Large intestine (tissue), 3 donors: ENCODE results near the gene EIPR1. TPM values are rescaled to one million over a fixed set of nuclear protein-coding genes. Genes with fewer than 3 reads are reported as not detected.
A peak's percentile ranks its signal among the peaks of the same experiment; 100 is the strongest.

ENCODE experiments used
- DNase-seq, 2 donors: peaks; one replicate each; pipeline versions ENCODE4 v3.0.0 to v3.0.0-alpha.2; 2013
- H3K27ac ChIP-seq: one replicate; pipeline ENCODE4 v1.5.1; 2013; ENCODE audit warnings: low read length
- H3K27me3 ChIP-seq: 2 replicates; pipeline ENCODE4 v1.6.1; 2013; ENCODE audit warnings: low read length; ENCODE audit not compliant: control insufficient read depth, insufficient read depth
- H3K36me3 ChIP-seq: 2 replicates; pipeline ENCODE4 v1.6.1; 2013; ENCODE audit warnings: low read length; ENCODE audit not compliant: control insufficient read depth, insufficient read depth
- H3K4me1 ChIP-seq: one replicate; pipeline ENCODE4 v1.6.1; 2013; ENCODE audit warnings: low read length; ENCODE audit not compliant: control insufficient read depth, insufficient read depth
- H3K4me3 ChIP-seq: one replicate; pipeline ENCODE4 v1.5.1; 2013; ENCODE audit warnings: low read length
- H3K9me3 ChIP-seq: one replicate; pipeline ENCODE4 v1.6.1; 2013; ENCODE audit warnings: mild to moderate bottlenecking, low read depth, low read length, moderate library complexity; ENCODE audit not compliant: control insufficient read depth
- WGBS: methylation state at CpG from one replicate; pipeline ENCODE4 v1.1.5; 2013; ENCODE audit warnings: low lambda C conversion rate; ENCODE audit not compliant: insufficient coverage; 5-methylcytosine and 5-hydroxymethylcytosine counted together
- polyA plus RNA-seq: library from polyadenylated mRNA; unstranded; fragments of 120-200 nt; gene quantifications from one replicate; pipeline ENCODE4 v1.2.1, GENCODE V29; 2013

Gene EIPR1
- polyA plus RNA-seq, 1 donor, result 22.5 TPM

DNA sequence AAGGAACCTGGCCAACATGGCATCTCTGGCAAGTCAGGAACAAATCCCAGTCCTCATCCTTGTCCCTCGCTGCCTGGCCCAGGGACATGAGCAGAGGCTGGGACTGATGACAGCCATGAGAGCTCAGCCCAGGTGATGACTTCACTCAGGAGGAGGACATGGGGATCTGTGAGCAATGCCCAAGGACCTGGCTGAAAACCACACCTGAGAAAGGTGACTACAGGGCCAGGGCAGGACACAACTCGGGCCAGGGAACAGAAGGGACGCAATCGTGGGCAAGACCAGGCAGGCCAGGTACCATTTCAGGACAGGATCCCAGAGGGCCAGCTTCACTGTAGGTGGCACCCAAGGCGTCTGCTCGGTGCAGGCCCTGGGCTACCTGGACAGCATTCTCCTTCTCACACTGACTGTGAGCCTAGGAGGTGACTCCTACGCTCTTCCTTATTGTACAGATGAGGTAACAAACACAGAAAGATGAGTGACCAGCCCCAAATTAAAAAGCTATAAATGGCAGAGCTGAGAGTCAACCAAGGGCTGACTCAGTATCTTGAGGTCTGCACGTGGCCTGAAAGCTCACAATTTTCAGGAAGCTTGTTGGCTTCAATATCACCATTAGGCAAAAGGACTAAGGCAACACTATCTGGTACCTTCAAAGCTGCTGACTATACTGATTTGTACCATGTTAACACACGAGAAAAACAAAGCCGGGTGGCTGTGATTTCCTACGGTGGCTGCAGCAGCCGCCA is 141.1 kb downstream of the EIPR1 start:
- Histone ChIP-seq H3K27ac (no peak overlapping the region), H3K27me3 (no peaks in the 10 kb centered on the region), H3K36me3 (peaks cover 7% of the 10 kb centered on the region), H3K9me3 (peaks cover 4% of the 10 kb centered on the region), H3K4me3 (no peak overlapping the region), H3K4me1 (no peaks in the 10 kb centered on the region)
- 100% methylated on average over 1 of the region's 12 CpGs for WGBS
- no peak for DNase-seq

DNA sequence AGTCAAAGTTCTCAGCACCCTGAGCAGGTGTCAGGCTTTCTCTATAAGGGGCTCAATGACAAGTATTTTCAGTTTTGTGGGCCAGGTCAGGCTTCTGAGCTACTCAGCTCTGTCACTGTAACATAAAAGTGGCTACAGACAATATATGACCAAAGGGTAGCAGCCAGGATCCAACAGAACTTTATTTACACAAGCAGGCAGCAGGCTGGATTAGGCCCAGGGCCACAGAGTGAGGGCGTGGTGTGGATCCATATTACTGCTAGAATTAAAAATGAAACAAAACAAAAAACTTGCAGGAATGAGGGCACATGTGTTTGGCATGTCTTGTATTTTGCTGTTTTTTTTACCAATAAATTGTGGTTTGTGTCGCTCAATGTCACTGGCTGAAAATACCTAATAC is 143.7 kb downstream of the EIPR1 start:
- Histone ChIP-seq H3K4me1 (no peaks in the 10 kb centered on the region), H3K27me3 (no peaks in the 10 kb centered on the region), H3K27ac (no peak overlapping the region), H3K36me3 (peaks cover 7% of the 10 kb centered on the region), H3K4me3 (no peak overlapping the region), H3K9me3 (peaks cover 6% of the 10 kb centered on the region)
- WGBS, result 100% methylated on average over 1 of the region's 2 CpGs
- no peak for DNase-seq

DNA sequence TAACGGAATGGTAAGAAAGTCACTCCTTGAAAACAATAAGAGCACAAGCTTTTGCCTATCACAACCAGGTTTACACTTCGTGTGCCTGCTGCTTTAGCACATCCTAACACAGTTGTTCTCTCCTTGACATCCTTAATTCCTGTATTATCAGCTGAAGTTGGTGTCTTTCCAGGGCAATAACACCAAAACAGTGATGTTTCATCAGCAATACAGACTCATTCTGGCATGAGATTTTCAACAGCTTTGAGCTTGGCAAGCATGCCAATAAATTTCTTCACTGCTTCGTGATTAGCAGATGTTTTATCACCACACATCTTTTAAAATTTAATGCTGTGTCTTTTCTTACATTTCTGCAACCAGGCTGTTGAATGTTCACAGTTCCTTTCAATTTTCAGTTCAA is 148.4 kb downstream of the EIPR1 start:
- H3K4me1 ChIP-seq, result no peaks in the 10 kb centered on the region
- H3K27me3 ChIP-seq, result no peaks in the 10 kb centered on the region
- peaks cover 7% of the 10 kb centered on the region for H3K36me3 ChIP-seq
- no peak overlapping the region for H3K4me3 ChIP-seq
- peaks cover 10% of the 10 kb centered on the region for H3K9me3 ChIP-seq
- WGBS, result 88% methylated on average over 1 of the region's 3 CpGs
- H3K27ac ChIP-seq, result no peak overlapping the region
- DNase-seq, result no peak

DNA sequence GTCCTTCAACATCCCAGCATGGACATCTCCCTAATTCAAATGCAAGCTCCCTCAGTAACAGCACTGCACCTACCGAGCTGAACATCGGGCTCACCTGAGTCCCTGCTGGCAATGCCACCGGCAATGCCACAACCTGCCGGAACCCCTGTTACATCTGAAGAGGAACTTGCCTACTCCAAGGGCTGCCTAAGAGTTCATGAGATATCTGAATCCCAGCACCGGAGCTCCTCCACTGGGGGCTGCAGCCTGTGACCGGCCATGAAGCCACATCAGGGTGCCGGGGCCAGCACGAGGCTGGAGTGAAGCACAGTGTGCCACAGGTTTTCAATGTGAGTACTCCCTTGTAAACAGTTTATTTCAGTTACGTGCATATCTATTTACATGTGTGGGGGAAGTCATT is 152.9 kb downstream of the EIPR1 start:
- no peak overlapping the region for H3K4me3 ChIP-seq
- no peaks in the 10 kb centered on the region for H3K36me3 ChIP-seq
- H3K4me1 ChIP-seq, result no peaks in the 10 kb centered on the region
- no peak overlapping the region for H3K27ac ChIP-seq
- H3K27me3 ChIP-seq, result no peaks in the 10 kb centered on the region
- H3K9me3 ChIP-seq, result peaks cover 13% of the 10 kb centered on the region
- WGBS, result no CpG with 5 or more reads among the region's 9 CpGs
- DNase-seq, result no peak

DNA sequence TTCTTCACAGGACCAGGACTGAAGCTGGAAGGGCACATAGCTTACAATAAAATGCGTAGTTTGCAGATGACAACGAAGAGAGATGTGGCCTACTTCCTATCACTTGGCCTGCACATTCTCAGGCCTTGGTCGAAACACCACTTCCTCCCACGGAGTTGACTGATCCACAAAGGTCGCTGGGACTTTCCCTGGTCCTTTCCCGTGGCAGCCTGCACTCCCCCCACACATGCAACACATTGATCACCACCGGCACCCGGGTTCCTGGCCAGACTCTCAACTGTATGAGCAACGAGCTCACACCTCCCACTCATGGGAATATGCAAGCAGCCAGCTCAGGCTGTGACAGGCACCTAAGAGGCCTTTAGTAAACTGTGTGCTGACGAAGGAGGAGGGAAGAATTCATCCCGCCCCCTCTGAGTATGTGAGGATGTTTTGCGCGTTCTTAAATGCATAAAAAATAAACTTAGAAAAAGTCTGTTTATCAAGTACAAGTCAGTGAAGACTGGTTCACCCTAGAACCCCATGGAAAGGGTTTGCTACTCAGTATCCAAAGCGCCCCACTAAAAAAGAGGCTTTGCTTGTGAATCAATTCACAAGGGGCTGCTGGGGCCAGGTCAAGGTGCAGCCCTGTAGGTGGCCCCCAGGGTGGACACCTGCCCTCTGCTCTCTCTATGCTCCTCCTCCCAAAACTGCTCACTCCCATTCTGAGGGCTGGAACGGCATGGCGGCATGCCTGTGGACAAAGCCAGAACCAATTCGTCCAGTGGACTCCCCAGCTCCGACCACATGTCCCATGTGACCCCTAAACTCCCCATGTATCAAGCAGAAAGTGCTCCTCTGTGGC is 154.3 kb downstream of the EIPR1 start:
- peaks cover 13% of the 10 kb centered on the region for H3K9me3 ChIP-seq
- WGBS, result no CpG with 5 or more reads among the region's 18 CpGs
- no peaks in the 10 kb centered on the region for H3K27me3 ChIP-seq
- no peak overlapping the region for H3K27ac ChIP-seq
- no peaks in the 10 kb centered on the region for H3K36me3 ChIP-seq
- DNase-seq, result peak in 1 of 2 donors; percentile 5
- no peak overlapping the region for H3K4me3 ChIP-seq
- no peaks in the 10 kb centered on the region for H3K4me1 ChIP-seq

DNA sequence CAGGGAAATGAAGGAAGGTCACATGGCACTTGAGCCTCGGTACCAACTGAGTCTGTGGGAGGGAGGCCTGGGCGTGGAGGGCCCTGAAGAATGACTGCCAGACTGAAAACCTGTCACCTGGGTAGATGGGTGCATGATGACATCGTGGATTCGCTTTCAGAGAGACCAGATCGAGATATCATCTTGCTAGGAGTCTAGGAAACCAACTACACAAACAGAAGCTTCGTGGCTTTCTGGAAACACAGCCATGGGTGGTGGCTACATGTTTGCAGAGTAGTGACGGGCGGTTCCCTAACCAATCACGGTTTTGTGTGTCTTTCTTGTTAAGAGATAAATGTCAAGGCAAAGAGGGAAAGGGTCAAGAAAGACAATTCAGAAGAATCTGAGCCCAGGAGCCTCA is 155.0 kb downstream of the EIPR1 start:
- Histone ChIP-seq H3K4me1 (no peaks in the 10 kb centered on the region), H3K4me3 (no peak overlapping the region), H3K27me3 (no peaks in the 10 kb centered on the region), H3K36me3 (no peaks in the 10 kb centered on the region), H3K27ac (no peak overlapping the region), H3K9me3 (peaks cover 12% of the 10 kb centered on the region)
- no CpG with 5 or more reads among the region's 9 CpGs for WGBS
- no peak for DNase-seq

DNA sequence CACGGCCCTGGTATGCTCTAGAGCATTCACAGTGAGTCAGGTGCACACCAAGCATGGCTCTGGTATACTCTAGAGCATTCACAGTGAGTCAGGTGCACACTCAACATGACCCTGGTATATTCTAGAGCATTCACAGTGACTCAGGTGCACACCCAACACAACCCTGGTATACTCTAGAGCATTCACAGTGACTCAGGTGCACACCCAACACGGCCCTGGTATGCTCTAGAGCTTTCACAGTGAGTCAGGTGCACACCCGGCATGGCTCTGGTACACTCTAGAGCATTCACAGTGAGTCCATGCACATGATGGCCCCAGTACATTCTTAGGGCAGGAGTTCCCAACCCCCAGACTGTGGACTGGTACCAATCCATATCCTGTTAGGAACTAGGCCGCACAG is 158.1 kb downstream of the EIPR1 start:
- no peaks in the 10 kb centered on the region for H3K4me1 ChIP-seq
- DNase-seq, result no peak
- H3K4me3 ChIP-seq, result no peak overlapping the region
- WGBS, result no CpG with 5 or more reads among the region's 4 CpGs
- no peaks in the 10 kb centered on the region for H3K36me3 ChIP-seq
- no peak overlapping the region for H3K27ac ChIP-seq
- H3K9me3 ChIP-seq, result peaks cover 8% of the 10 kb centered on the region
- H3K27me3 ChIP-seq, result no peaks in the 10 kb centered on the region

DNA sequence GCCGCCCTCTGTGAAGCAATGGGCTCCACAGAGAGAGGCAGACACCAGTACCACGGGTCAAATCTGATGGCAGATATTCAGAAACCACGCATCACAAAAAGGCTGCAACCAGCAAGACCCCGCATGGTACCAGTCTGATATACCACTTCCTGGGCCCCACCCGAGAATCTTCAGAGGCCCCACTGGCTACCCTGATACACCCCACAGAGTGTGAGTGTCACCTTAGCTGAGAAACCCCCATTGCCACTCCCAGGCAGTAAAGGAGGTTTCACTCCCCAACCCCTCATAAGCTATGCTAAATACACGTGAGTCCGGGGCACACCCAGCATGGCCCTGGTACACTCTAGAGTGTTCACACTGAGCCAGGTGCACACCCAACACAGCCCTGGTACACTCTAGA is 160.0 kb downstream of the EIPR1 start:
- Histone ChIP-seq H3K4me1 (no peaks in the 10 kb centered on the region), H3K27me3 (no peaks in the 10 kb centered on the region), H3K27ac (no peak overlapping the region), H3K9me3 (no peaks in the 10 kb centered on the region), H3K36me3 (no peaks in the 10 kb centered on the region), H3K4me3 (no peak overlapping the region)
- no CpG with 5 or more reads among the region's 7 CpGs for WGBS
- no peak for DNase-seq

DNA sequence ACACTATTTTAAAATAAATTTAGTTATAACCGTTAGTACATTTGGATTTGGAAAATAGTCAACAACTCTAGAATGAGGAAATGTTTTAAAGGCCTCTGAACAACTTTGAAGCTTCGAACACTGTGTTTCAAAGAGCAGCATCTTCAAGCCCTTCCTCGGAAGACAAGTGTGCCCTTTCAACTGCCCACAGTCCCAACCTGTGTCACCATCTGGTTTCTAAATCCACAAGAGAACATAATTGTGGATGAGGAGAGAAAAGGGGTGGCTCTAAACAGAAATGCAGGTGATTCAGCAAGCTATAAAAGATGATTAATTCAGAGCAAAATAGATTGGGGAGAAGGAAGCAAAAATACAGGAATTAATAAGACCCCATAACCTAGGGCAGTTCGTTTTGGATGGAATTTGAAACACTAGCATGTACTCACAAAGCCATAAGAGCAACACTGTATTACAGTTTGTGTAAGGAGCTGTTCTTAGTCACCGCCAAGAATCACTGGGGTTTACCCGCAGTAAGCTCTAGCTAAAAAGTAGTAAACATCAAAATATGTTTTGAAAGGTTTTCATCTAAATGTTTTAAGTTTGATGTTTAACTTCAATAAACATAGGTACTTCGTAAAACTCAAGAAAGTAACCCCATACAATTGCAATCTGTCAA is 160.7 kb downstream of the EIPR1 start:
- Histone ChIP-seq H3K36me3 (peaks cover 4% of the 10 kb centered on the region), H3K27me3 (no peaks in the 10 kb centered on the region), H3K27ac (no peak overlapping the region), H3K4me3 (no peak overlapping the region), H3K4me1 (no peaks in the 10 kb centered on the region), H3K9me3 (no peaks in the 10 kb centered on the region)
- no peak for DNase-seq
- no CpG with 5 or more reads among the region's 7 CpGs for WGBS

DNA sequence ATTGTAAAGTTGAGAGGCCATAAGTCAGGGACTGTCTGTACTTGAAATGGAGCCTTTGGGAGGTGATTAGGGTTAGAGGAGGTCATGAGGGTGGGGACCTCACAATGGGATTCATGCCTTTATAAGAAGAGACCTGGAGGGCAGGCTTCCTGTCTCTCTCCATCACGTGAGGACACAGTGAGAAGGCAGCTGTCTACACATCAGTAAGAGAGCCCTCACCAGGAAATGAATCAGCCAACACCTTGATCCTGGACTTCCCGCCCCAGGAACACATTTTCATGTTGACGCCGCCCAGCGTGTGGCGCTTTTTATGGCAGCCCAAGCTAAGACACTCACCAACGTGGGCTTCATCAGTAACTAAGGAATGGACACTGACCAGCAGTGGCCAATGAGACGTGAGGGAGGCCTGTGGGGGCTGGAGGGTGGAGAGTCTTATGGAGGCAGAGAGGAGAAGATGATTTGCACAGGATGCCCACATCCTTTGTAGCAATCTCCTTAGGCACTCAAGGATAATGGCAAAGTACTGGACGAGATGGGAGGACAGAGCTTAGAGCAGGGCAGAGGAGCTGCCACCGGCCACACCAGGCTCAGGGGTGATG is 162.7 kb downstream of the EIPR1 start:
- no peaks in the 10 kb centered on the region for H3K27me3 ChIP-seq
- WGBS, result no CpG with 5 or more reads among the region's 10 CpGs
- H3K9me3 ChIP-seq, result no peaks in the 10 kb centered on the region
- no peak overlapping the region for H3K4me3 ChIP-seq
- no peak overlapping the region for H3K27ac ChIP-seq
- H3K36me3 ChIP-seq, result peaks cover 9% of the 10 kb centered on the region
- no peak for DNase-seq
- H3K4me1 ChIP-seq, result no peaks in the 10 kb centered on the region
